Rectal smooth muscle tissue (tissue), 1 donor: ENCODE measurements around the gene RPL39.
"Not testable (repeated sequence)": the region's sequence is repeated elsewhere in the genome, so short reads cannot be mapped to it uniquely, and the experiment has no call there.

Experiments used
- H3K27ac ChIP-seq: one replicate; pipeline ENCODE4 v1.7.0; 2013; ENCODE audit warnings: low read depth, low read length, inconsistent platforms
- H3K27me3 ChIP-seq: one replicate; pipeline ENCODE4 v1.7.0; 2013; ENCODE audit warnings: low read length; ENCODE audit not compliant: control insufficient read depth, insufficient read depth
- H3K36me3 ChIP-seq: one replicate; pipeline ENCODE4 v1.7.0; 2013; ENCODE audit warnings: low read length; ENCODE audit not compliant: control insufficient read depth, insufficient read depth
- H3K4me1 ChIP-seq: one replicate; pipeline ENCODE4 v1.7.0; 2013; ENCODE audit warnings: low read length; ENCODE audit not compliant: control insufficient read depth, insufficient read depth
- H3K4me3 ChIP-seq: one replicate; pipeline ENCODE4 v1.7.0; 2013; ENCODE audit warnings: low read length
- H3K9ac ChIP-seq: one replicate; pipeline ENCODE4 v1.7.0; 2013; ENCODE audit warnings: low read length

Gene RPL39

DNA sequence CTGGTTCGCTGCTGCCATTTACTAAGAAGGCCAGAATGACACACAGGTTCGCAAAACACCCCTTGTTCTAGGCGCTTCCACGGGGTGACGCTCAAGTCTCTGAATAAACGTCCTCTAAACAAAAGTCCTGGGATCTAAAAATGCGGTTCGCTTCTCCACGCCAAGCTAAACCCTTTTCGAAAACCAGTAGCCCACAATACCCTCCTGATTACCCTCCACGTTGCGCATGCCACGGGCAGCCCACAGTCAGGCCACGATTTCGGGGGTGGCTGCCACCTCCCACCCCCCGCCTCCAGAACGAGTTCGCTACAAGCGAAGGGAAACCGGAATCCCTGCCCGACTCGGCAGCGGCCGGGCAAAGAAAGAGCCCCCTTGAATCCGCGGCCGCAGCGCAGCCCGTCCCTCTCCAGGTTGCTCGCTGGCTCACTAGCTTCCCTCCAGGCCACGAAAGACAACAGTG, 423 bp downstream of the RPL39 start:
- H3K4me3 ChIP-seq = peak overlapping the region; percentile 84
- H3K9ac ChIP-seq = peak overlapping the region; percentile 38
- no peaks in the 10 kb centered on the region for H3K27me3 ChIP-seq
- no peaks in the 10 kb centered on the region for H3K36me3 ChIP-seq
- peak overlapping the region; percentile 89 for H3K27ac ChIP-seq
- peaks cover 4% of the 10 kb centered on the region for H3K4me1 ChIP-seq

GRCh38 chrX:119784747-119785446, 6.5 kb downstream of the RPL39 start:
- Histone ChIP-seq H3K36me3 (no peaks in the 10 kb centered on the region), H3K4me3 (no peak overlapping the region), H3K27ac (no peak overlapping the region), H3K4me1 (no peaks in the 10 kb centered on the region), H3K9ac (no peak overlapping the region), H3K27me3 (no peaks in the 10 kb centered on the region)

- H3K36me3 ChIP-seq = no peaks in the 10 kb centered on the region
- H3K9ac ChIP-seq = no peak overlapping the region
- H3K4me1 ChIP-seq = no peaks in the 10 kb centered on the region
- H3K27me3 ChIP-seq = no peaks in the 10 kb centered on the region
- H3K27ac ChIP-seq = no peak overlapping the region
- H3K4me3 ChIP-seq = no peak overlapping the region
Observed at GRCh38 chrX:119783026-119783425, 8.4 kb downstream of the RPL39 start.

- no peaks in the 10 kb centered on the region for H3K27me3 ChIP-seq
- no peaks in the 10 kb centered on the region for H3K4me1 ChIP-seq
- no peak overlapping the region for H3K9ac ChIP-seq
- no peak overlapping the region for H3K27ac ChIP-seq
- H3K36me3 ChIP-seq = no peaks in the 10 kb centered on the region
- no peak overlapping the region for H3K4me3 ChIP-seq
Observed at GRCh38 chrX:119778829-119779228, 12.6 kb downstream of the RPL39 start.

DNA sequence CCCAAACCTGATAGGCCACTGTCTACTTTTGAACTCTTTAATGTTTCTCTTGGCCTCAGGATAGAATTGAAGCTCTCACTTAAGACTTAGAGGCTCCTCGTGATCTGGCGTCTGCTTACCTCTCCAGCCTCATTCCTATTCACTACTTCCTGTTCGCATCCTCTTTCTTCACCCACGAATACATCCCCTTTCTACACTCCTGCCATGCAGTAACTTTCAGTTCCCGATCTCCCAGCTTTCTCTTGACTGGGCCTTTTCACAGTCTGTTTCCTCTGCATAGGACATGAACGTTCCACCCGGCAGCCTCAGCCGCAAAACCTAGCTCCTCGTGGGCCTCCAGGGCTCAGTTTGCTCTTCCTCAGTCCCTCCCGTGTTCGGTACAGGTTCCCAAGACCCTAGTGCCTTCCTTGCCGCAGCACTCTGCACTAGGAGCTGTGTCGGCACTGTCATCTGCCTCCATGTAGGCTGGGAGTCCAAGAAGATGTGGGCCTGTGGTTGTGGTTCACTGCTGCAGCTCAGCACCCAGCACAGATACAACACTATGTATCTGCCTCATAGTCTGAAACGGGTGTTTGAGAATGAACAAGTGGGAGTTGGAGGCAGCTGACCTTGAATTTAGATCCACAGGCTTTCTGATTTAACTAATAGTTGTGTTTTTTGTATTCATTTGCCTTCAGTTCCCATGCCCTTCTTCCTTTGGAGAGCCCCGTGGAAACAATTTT, 15.8 kb downstream of the RPL39 start:
- Histone ChIP-seq H3K27me3 (no peaks in the 10 kb centered on the region), H3K9ac (no peak overlapping the region), H3K4me3 (no peak overlapping the region), H3K27ac (no peak overlapping the region), H3K36me3 (no peaks in the 10 kb centered on the region), H3K4me1 (no peaks in the 10 kb centered on the region)

DNA sequence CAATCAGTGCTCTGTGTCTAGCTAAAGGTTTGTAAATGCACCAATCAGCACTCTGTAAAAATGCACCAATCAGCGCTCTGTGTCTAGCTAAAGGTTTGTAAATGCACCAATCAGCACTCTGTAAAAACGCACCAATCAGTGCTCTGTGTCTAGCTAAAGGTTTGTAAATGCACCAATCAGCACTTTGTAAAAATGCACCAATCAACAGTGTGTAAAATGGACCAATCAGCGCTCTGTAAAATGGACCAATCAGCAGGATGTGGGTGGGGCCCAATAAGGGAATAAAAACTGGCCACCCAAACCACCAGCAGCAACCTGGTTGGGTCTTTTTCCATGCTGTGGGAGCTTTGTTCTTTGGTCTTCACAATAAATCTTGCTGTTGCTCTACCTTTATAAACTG, 22.0 kb downstream of the RPL39 start:
- not testable (repeated sequence) for H3K4me3 ChIP-seq, H3K9ac ChIP-seq, H3K4me1 ChIP-seq, H3K27me3 ChIP-seq, H3K27ac ChIP-seq, H3K36me3 ChIP-seq

DNA sequence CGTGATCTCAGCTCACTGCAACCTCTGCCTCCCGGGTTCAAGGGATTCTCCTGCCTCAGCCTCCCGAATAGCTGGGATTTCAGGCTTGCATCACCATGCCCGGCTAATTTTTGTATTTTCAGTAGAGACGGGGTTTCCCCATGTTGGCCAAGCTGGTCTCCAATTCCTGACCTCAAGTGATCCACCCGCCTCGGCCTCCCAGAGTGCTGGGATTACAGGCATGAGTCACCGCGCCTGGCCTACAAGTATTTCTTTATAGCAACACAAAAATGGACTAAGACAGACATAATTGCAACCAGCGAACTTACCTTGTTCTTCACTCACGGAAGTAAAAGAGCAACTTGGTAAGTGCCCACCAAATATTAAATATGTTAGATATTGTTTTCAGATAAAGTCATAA, 23.0 kb downstream of the RPL39 start:
- H3K27ac ChIP-seq, H3K4me1 ChIP-seq, H3K4me3 ChIP-seq, H3K27me3 ChIP-seq, H3K36me3 ChIP-seq, H3K9ac ChIP-seq: not testable (repeated sequence)

DNA sequence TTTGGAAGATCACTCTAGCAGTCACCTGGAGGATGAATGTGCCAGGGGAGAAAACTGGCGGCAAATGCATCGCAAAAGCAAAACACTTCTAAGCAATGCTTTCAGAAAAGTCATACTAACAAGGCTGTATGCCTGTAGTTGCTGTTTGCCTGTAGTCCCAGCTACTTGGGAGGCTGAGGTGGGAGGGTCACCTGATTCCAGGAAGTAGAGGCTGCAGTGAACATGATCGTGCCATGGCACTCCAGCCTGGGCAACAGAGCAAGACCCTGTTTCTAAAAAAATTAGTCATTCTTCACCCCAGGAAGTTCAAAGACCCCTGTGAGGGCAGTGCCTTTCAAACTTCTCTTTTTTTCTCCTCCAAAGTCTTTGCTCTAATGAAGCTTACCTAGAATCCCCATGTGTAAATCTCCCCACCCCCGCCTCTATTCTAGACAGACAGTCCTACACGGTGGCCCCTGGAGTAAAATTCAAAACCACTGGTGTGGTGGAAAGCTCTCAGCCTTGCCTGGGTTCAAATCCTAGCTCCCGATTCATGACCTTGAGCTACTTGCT, 27.5 kb downstream of the RPL39 start:
- Histone ChIP-seq H3K4me3 (no peak overlapping the region), H3K4me1 (no peaks in the 10 kb centered on the region), H3K9ac (no peak overlapping the region), H3K27ac (no peak overlapping the region), H3K36me3 (no peaks in the 10 kb centered on the region), H3K27me3 (peaks cover 4% of the 10 kb centered on the region)

DNA sequence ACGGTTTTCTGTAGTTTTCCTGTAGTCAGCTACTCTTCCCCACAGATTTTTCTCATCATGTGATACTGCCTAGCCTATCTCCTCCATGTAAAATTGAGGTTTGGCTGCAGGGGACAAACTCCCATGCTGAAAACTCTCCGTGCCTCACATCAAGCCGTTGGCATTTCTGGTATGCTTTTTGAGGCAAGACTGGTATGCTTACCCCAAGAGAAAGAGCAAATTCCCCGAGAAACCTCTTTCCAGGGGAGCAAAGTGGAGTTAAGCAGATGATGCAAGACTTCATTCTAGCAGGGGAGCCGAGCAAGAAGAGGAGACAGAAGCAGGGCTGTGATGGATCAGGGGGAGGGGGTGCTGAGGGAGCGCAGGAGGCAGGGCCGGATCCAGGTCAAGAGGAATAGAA, 28.2 kb downstream of the RPL39 start:
- H3K27me3 ChIP-seq = peaks cover 4% of the 10 kb centered on the region
- H3K36me3 ChIP-seq = no peaks in the 10 kb centered on the region
- H3K4me3 ChIP-seq = no peak overlapping the region
- H3K27ac ChIP-seq = no peak overlapping the region
- H3K9ac ChIP-seq = no peak overlapping the region
- H3K4me1 ChIP-seq = no peaks in the 10 kb centered on the region

- Histone ChIP-seq H3K27me3 (peaks cover 4% of the 10 kb centered on the region), H3K4me1 (no peaks in the 10 kb centered on the region), H3K4me3 (no peak overlapping the region), H3K27ac (no peak overlapping the region), H3K9ac (no peak overlapping the region), H3K36me3 (no peaks in the 10 kb centered on the region)
Observed at GRCh38 chrX:119762718-119763117, 28.7 kb downstream of the RPL39 start.

DNA sequence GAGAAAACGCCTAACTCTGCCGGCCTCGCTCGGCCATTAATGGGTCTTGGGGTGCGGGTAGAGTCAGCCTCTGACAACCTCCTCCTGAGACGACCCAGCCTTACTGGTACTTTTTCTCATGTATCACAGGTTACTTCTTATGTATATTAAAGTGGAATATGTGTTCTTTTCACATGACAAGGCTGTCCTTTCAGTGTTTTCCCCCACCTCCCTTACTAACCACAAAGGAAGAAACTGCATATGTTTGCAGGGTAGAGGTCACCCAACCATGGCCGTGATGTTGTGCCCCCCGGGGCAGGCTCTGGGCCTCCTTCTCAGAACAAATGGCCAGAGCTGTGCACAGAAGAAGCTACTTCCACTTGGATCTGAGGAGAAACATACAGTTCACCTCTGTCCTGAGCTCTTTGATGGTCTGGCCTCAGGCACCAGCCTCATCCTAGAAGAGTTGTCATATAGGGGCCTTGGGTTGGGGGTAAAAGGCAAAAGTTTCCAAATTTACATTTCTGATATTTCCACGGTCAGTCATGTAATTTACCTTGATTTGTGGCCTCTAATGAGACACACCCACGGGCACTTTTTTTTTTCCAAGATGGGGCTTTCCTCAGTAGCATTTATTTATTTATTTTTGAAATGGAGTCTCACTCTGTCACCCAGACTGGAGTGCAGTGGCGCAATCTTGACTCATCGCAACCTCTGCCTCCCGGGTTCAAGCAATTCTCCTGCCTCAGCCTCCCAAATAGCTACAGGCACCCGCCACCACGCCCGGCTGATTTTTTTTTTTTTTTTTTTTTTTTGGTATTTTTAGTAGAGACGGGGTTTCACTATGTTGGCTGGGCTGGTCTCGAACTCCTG, 31.2 kb downstream of the RPL39 start:
- H3K36me3 ChIP-seq = no peaks in the 10 kb centered on the region
- peaks cover 4% of the 10 kb centered on the region for H3K27me3 ChIP-seq
- no peaks in the 10 kb centered on the region for H3K4me1 ChIP-seq
- H3K9ac ChIP-seq = no peak overlapping the region
- no peak overlapping the region for H3K27ac ChIP-seq
- no peak overlapping the region for H3K4me3 ChIP-seq

GRCh38 chrX:119759248-119759766, 32.1 kb downstream of the RPL39 start:
- Histone ChIP-seq H3K27ac (no peak overlapping the region), H3K4me3 (peak overlapping the region; percentile 53)

More at GRCh38 chrX:119759248-119759766, 32.1 kb downstream of the RPL39 start:
- Histone ChIP-seq H3K4me1 (no peaks in the 10 kb centered on the region), H3K27me3 (peaks cover 4% of the 10 kb centered on the region), H3K9ac (no peak overlapping the region), H3K36me3 (no peaks in the 10 kb centered on the region)
